Erythroblast (primary cell): ENCODE data around the gene CISH.
A peak's percentile ranks its signal among the peaks of the same experiment; 100 is the strongest.

Experiments
- DNase-seq, 2 experiments: peaks; one replicate each; lab custom pipeline; 2025; lab: John Stamatoyannopoulos, UW
- GATA1 ChIP-seq: IDR thresholded peaks from 2 replicates; pipeline ENCODE4 v1.6.1; 2011; ENCODE audit warnings: low read depth, mild to moderate bottlenecking, control low read depth, low read length, moderate library complexity
- POLR2A ChIP-seq: IDR thresholded peaks from 2 replicates; pipeline ENCODE4 v1.6.1; 2011; ENCODE audit warnings: mild to moderate bottlenecking, low read length

CISH gene

GRCh38 chr3:50612970-50613846 lies 1.6 kb upstream of the CISH start:
- TF ChIP-seq GATA1 (no peak), POLR2A (no peak)
- no peak for DNase-seq

GRCh38 chr3:50612234-50612882 lies 784 bp upstream of the CISH start:
- peak; percentile 86 to 87 for DNase-seq
- TF ChIP-seq GATA1: peak; percentile 89
- peak; percentile 63 for TF ChIP-seq POLR2A

- TF ChIP-seq GATA1 (no peak), POLR2A (peak; percentile 46)
- DNase-seq: peak in 1 of 2 experiments; percentile 48
Observed at GRCh38 chr3:50610992-50611463, 546 bp downstream of the CISH start.

- TF ChIP-seq GATA1 (peak; percentile 15), POLR2A (peak; percentile 81)
- DNase-seq: peak; percentile 84 to 91
Observed at GRCh38 chr3:50610181-50610971, 1.2 kb downstream of the CISH start.

- no peak for DNase-seq
- TF ChIP-seq POLR2A (no peak), GATA1 (no peak)
Observed at GRCh38 chr3:50609763-50610085, 1.9 kb downstream of the CISH start.

GRCh38 chr3:50609071-50609762 lies 2.4 kb downstream of the CISH start:
- TF ChIP-seq GATA1 (no peak), POLR2A (peak; percentile 9)
- DNase-seq: peak in 1 of 2 experiments; percentile 18

- no peak for TF ChIP-seq GATA1
- no peak for TF ChIP-seq POLR2A
- no peak for DNase-seq
Observed at GRCh38 chr3:50608278-50608677, 3.3 kb downstream of the CISH start.

- TF ChIP-seq GATA1 (no peak), POLR2A (peak; percentile 32)
Observed at GRCh38 chr3:50607271-50608091, 4.1 kb downstream of the CISH start.

GRCh38 chr3:50606596-50606995 lies 5.0 kb downstream of the CISH start:
- TF ChIP-seq POLR2A (no peak), GATA1 (no peak)
- no peak for DNase-seq

More at GRCh38 chr3:50607271-50608091, 4.1 kb downstream of the CISH start:
- DNase-seq: no peak

GRCh38 chr3:50605901-50606326 lies 5.7 kb downstream of the CISH start:
- TF ChIP-seq POLR2A (peak; percentile 70), GATA1 (no peak)

GRCh38 chr3:50604628-50605588 lies 6.7 kb downstream of the CISH start:
- TF ChIP-seq GATA1 (no peak), POLR2A (peak; percentile 73)
- peak in 1 of 2 experiments; percentile 35 for DNase-seq

More at GRCh38 chr3:50605901-50606326, 5.7 kb downstream of the CISH start:
- DNase-seq: no peak
